ENCODE data around the gene MTHFD1L. TPM values are rescaled to one million over a fixed set of nuclear protein-coding genes. Genes with fewer than 3 reads are reported as not detected.

MTHFD1L gene
- total RNA-seq, 1 donor from 2014 or later, result 66.0 TPM

GRCh38 chr6:151012321-151013294, 147.1 kb downstream of the MTHFD1L start:
- H3K36me3 Mint-ChIP-seq (ENCODE audit: low read depth, unreplicated experiment), result peaks cover 7% of the 10 kb centered on the region
- peak overlapping the region; percentile 8 for H3K4me3 Mint-ChIP-seq (ENCODE audit: unreplicated experiment)
- no peak for DNase-seq (ENCODE audit: low spot score)
- no peaks in the 10 kb centered on the region for H3K4me1 Mint-ChIP-seq (ENCODE audit: unreplicated experiment)
- H3K9me3 Mint-ChIP-seq (ENCODE audit: unreplicated experiment), result no peaks in the 10 kb centered on the region
- no peak overlapping the region for H3K27ac Mint-ChIP-seq (ENCODE audit: unreplicated experiment)
- no peak for TF ChIP-seq CTCF (IDR thresholded peaks at IDR 0.05; ENCODE audit: unreplicated experiment)
- no peaks in the 10 kb centered on the region for H3K27me3 Mint-ChIP-seq (ENCODE audit: unreplicated experiment)

- peak; percentile 60 for DNase-seq (ENCODE audit: low spot score)
- H3K27me3 Mint-ChIP-seq (ENCODE audit: unreplicated experiment), result no peaks in the 10 kb centered on the region
- peaks cover 7% of the 10 kb centered on the region for H3K36me3 Mint-ChIP-seq (ENCODE audit: low read depth, unreplicated experiment)
- no peaks in the 10 kb centered on the region for H3K4me1 Mint-ChIP-seq (ENCODE audit: unreplicated experiment)
- TF ChIP-seq CTCF (IDR thresholded peaks at IDR 0.05; ENCODE audit: unreplicated experiment), result peak; percentile 98
- H3K27ac Mint-ChIP-seq (ENCODE audit: unreplicated experiment), result peak overlapping the region; percentile 46
- no peaks in the 10 kb centered on the region for H3K9me3 Mint-ChIP-seq (ENCODE audit: unreplicated experiment)
- no peak overlapping the region for H3K4me3 Mint-ChIP-seq (ENCODE audit: unreplicated experiment)
These were observed 149.1 kb downstream of the MTHFD1L start for GRCh38 chr6:151014404-151015100.

GRCh38 chr6:151015101-151015700, 149.7 kb downstream of the MTHFD1L start:
- H3K9me3 Mint-ChIP-seq (ENCODE audit: unreplicated experiment), result no peaks in the 10 kb centered on the region
- no peak overlapping the region for H3K4me3 Mint-ChIP-seq (ENCODE audit: unreplicated experiment)
- no peak for TF ChIP-seq CTCF (IDR thresholded peaks at IDR 0.05; ENCODE audit: unreplicated experiment)
- no peaks in the 10 kb centered on the region for H3K27me3 Mint-ChIP-seq (ENCODE audit: unreplicated experiment)
- peaks cover 7% of the 10 kb centered on the region for H3K36me3 Mint-ChIP-seq (ENCODE audit: low read depth, unreplicated experiment)
- DNase-seq (ENCODE audit: low spot score), result no peak
- H3K4me1 Mint-ChIP-seq (ENCODE audit: unreplicated experiment), result no peaks in the 10 kb centered on the region
- no peak overlapping the region for H3K27ac Mint-ChIP-seq (ENCODE audit: unreplicated experiment)

- no peaks in the 10 kb centered on the region for H3K9me3 Mint-ChIP-seq (ENCODE audit: unreplicated experiment)
- H3K4me3 Mint-ChIP-seq (ENCODE audit: unreplicated experiment), result no peak overlapping the region
- H3K4me1 Mint-ChIP-seq (ENCODE audit: unreplicated experiment), result no peaks in the 10 kb centered on the region
- no peak overlapping the region for H3K27ac Mint-ChIP-seq (ENCODE audit: unreplicated experiment)
- peaks cover 7% of the 10 kb centered on the region for H3K36me3 Mint-ChIP-seq (ENCODE audit: low read depth, unreplicated experiment)
- no peaks in the 10 kb centered on the region for H3K27me3 Mint-ChIP-seq (ENCODE audit: unreplicated experiment)
- TF ChIP-seq CTCF (IDR thresholded peaks at IDR 0.05; ENCODE audit: unreplicated experiment), result no peak
- DNase-seq (ENCODE audit: low spot score), result no peak
These were observed 150.6 kb downstream of the MTHFD1L start for GRCh38 chr6:151016107-151016506.
